Activated CD4-positive, alpha-beta T cell treated with anti-CD3 and anti-CD28 coated beads, Interleukin-2, amount 50 U/mL, for 48 hours (primary cell): ENCODE measurements around the gene IFNLR1.
A peak's percentile ranks its signal among the peaks of the same experiment; 100 is the strongest.

Experiments
- DNase-seq, 2 experiments: peaks; one replicate each; pipeline ENCODE4 v3.0.0-alpha.2; 2020

The IFNLR1 gene

GRCh38 chr1:24175033-24175755 is 11.9 kb downstream of the IFNLR1 start:
- no peak for DNase-seq

- DNase-seq, result no peak
Measured at GRCh38 chr1:24173638-24174575, 13.2 kb downstream of the IFNLR1 start.

- DNase-seq, result no peak
Measured at GRCh38 chr1:24172598-24172997, 14.5 kb downstream of the IFNLR1 start.

GRCh38 chr1:24169286-24169685 is 17.8 kb downstream of the IFNLR1 start:
- no peak for DNase-seq

- no peak for DNase-seq
Measured at GRCh38 chr1:24168245-24168644, 18.8 kb downstream of the IFNLR1 start.

GRCh38 chr1:24167008-24167407 is 20.1 kb downstream of the IFNLR1 start:
- DNase-seq, result no peak

- no peak for DNase-seq
Measured at GRCh38 chr1:24165500-24165899, 21.6 kb downstream of the IFNLR1 start.

- DNase-seq, result no peak
Measured at GRCh38 chr1:24164004-24164403, 23.1 kb downstream of the IFNLR1 start.

- no peak for DNase-seq
Measured at GRCh38 chr1:24162201-24162600, 24.9 kb downstream of the IFNLR1 start.

GRCh38 chr1:24161270-24161669 is 25.8 kb downstream of the IFNLR1 start:
- DNase-seq, result no peak

- no peak for DNase-seq
Measured at GRCh38 chr1:24159366-24159765, 27.7 kb downstream of the IFNLR1 start.

GRCh38 chr1:24157918-24158481 is 29.1 kb downstream of the IFNLR1 start:
- DNase-seq, result no peak

- no peak for DNase-seq
Measured at GRCh38 chr1:24156542-24157260, 30.4 kb downstream of the IFNLR1 start.

- peak; percentile 10 to 21 for DNase-seq
Measured at GRCh38 chr1:24155011-24155782, 31.9 kb downstream of the IFNLR1 start.

- no peak for DNase-seq
Measured at GRCh38 chr1:24154215-24154614, 32.9 kb downstream of the IFNLR1 start.

GRCh38 chr1:24152631-24153494 is 34.2 kb downstream of the IFNLR1 start:
- DNase-seq, result no peak

- no peak for DNase-seq
Measured at GRCh38 chr1:24151175-24151533, 35.9 kb downstream of the IFNLR1 start.

GRCh38 chr1:24150234-24151174 is 36.6 kb downstream of the IFNLR1 start:
- DNase-seq, result peak; percentile 96 to 97

- DNase-seq, result peak; percentile 49 to 63
Measured at GRCh38 chr1:24149866-24150233, 37.2 kb downstream of the IFNLR1 start.

GRCh38 chr1:24147816-24148215 is 39.3 kb downstream of the IFNLR1 start:
- no peak for DNase-seq
